Trophoblast cell (in vitro differentiated cells and primary cell): ENCODE results near the gene RBM28.

ENCODE experiments used
- DNase-seq, 2 donors: peaks; one replicate each; pipeline ENCODE4 v3.0.0-alpha.2; 2016
- H2AFZ ChIP-seq: 2 replicates; pipeline ENCODE4 v1.6.1; 2013; ENCODE audit warnings: low read length, moderate library complexity, mild to moderate bottlenecking; ENCODE audit not compliant: insufficient read depth, poor library complexity
- H2AK5ac ChIP-seq: 2 replicates; pipeline ENCODE4 v1.6.1; 2013; ENCODE audit warnings: mild to moderate bottlenecking, low read length
- H2BK120ac ChIP-seq: 2 replicates; pipeline ENCODE4 v1.6.1; 2013; ENCODE audit warnings: low read length, mild to moderate bottlenecking, moderate library complexity; ENCODE audit not compliant: insufficient read depth, poor library complexity
- H2BK12ac ChIP-seq: 2 replicates; pipeline ENCODE4 v1.6.1; 2013; ENCODE audit warnings: mild to moderate bottlenecking, low read length, moderate library complexity
- H2BK5ac ChIP-seq: 2 replicates; pipeline ENCODE4 v1.6.1; 2013; ENCODE audit warnings: low read length, low read depth, moderate library complexity, mild to moderate bottlenecking; ENCODE audit not compliant: poor library complexity
- H3K14ac ChIP-seq: 2 replicates; pipeline ENCODE4 v1.6.1; 2013; ENCODE audit warnings: mild to moderate bottlenecking, low read length
- H3K18ac ChIP-seq: 2 replicates; pipeline ENCODE4 v1.6.1; 2013; ENCODE audit warnings: mild to moderate bottlenecking, low read length
- H3K23ac ChIP-seq: 2 replicates; pipeline ENCODE4 v1.6.1; 2013; ENCODE audit warnings: low read length
- H3K27ac ChIP-seq: 2 replicates; pipeline ENCODE4 v1.5.1; 2013; ENCODE audit warnings: low read depth, mild to moderate bottlenecking, inconsistent platforms, low read length, moderate library complexity
- H3K27me3 ChIP-seq: 2 replicates; pipeline ENCODE4 v1.6.1; 2013; ENCODE audit warnings: inconsistent platforms, mild to moderate bottlenecking, low read length, moderate library complexity; ENCODE audit not compliant: insufficient read depth
- H3K36me3 ChIP-seq, 2 experiments: 1 replicate in 1 of 2; 2 replicates in 1 of 2; pipeline ENCODE4 v1.6.1; 2013; ENCODE audit warnings: low read length in 2 of 2, mild to moderate bottlenecking in 2 of 2, moderate library complexity in 1 of 2; ENCODE audit not compliant: insufficient read depth in 2 of 2, control insufficient read depth in 1 of 2
- H3K4ac ChIP-seq: 2 replicates; pipeline ENCODE4 v1.6.1; 2013; ENCODE audit warnings: low read depth, mild to moderate bottlenecking, low read length, moderate library complexity
- H3K4me1 ChIP-seq, 2 experiments: 1 replicate in 1 of 2; 2 replicates in 1 of 2; pipeline ENCODE4 v1.6.1; 2013; ENCODE audit warnings: low read length in 2 of 2, mild to moderate bottlenecking in 2 of 2, moderate library complexity in 1 of 2; ENCODE audit not compliant: insufficient read depth in 2 of 2, control insufficient read depth in 1 of 2
- H3K4me2 ChIP-seq: 2 replicates; pipeline ENCODE4 v1.6.1; 2013; ENCODE audit warnings: inconsistent platforms, mild to moderate bottlenecking, low read length, moderate library complexity
- H3K4me3 ChIP-seq: 2 replicates; pipeline ENCODE4 v1.5.1; 2013; ENCODE audit warnings: mild to moderate bottlenecking, low read depth, low read length, inconsistent platforms
- H3K79me1 ChIP-seq: one replicate; pipeline ENCODE4 v1.6.1; 2013; ENCODE audit warnings: low read length
- H3K79me2 ChIP-seq: 2 replicates; pipeline ENCODE4 v1.6.1; 2013; ENCODE audit warnings: low read length, mild to moderate bottlenecking; ENCODE audit not compliant: control insufficient read depth, insufficient read depth, poor library complexity
- H3K9ac ChIP-seq: 2 replicates; pipeline ENCODE4 v1.6.1; 2013; ENCODE audit warnings: mild to moderate bottlenecking, low read length
- H3K9me3 ChIP-seq: 2 replicates; pipeline ENCODE4 v1.6.1; 2013; ENCODE audit warnings: low read depth, mild to moderate bottlenecking, control low read depth, inconsistent platforms, low read length; ENCODE audit not compliant: insufficient read depth
- H4K12ac ChIP-seq: 2 replicates; pipeline ENCODE4 v1.6.1; 2013; ENCODE audit warnings: low read depth, mild to moderate bottlenecking, low read length, moderate library complexity
- H4K8ac ChIP-seq: 2 replicates; pipeline ENCODE4 v1.6.1; 2013; ENCODE audit warnings: low read depth, mild to moderate bottlenecking, low read length, moderate library complexity
- H4K91ac ChIP-seq: one replicate; pipeline ENCODE4 v1.6.1; 2013; ENCODE audit warnings: low read depth, mild to moderate bottlenecking, low read length, moderate library complexity
- WGBS: extraction: QIAGEN DNeasy Blood & Tissue Kit; methylation state at CpG from one replicate; pipeline ENCODE4 v1.1.7; 2013; ENCODE audit warnings: missing lambda C conversion rate; ENCODE audit not compliant: insufficient read length, insufficient coverage; ENCODE audit errors: extremely low coverage; 5-methylcytosine and 5-hydroxymethylcytosine counted together

Gene RBM28

GRCh38 chr7:128380483-128381106, 36.9 kb upstream of the RBM28 start:
- peaks cover 8% of the 10 kb centered on the region for H3K79me2 ChIP-seq
- DNase-seq = no peak
- H3K36me3 ChIP-seq = no peaks in the 10 kb centered on the region
- H2BK5ac ChIP-seq = peak overlapping the region; percentile 15
- H2AFZ ChIP-seq = no peak overlapping the region
- peak overlapping the region; percentile 5 for H3K14ac ChIP-seq
- no peak overlapping the region for H3K9ac ChIP-seq
- peak overlapping the region; percentile 91 for H3K27ac ChIP-seq
- H3K23ac ChIP-seq = no peak overlapping the region
- no peak overlapping the region for H3K4me2 ChIP-seq
- H4K12ac ChIP-seq = no peak overlapping the region
- peak overlapping the region; percentile 86 for H2BK120ac ChIP-seq
- peaks cover 35 to 39% of the 10 kb centered on the region in 2 experiments for H3K4me1 ChIP-seq
- peak overlapping the region; percentile 17 for H3K18ac ChIP-seq
- WGBS = no CpG with 5 or more reads among the region's 3 CpGs
- peak overlapping the region; percentile 71 for H2AK5ac ChIP-seq
- H4K91ac ChIP-seq = peak overlapping the region; percentile 73
- H4K8ac ChIP-seq = peak overlapping the region; percentile 64
- no peak overlapping the region for H3K4me3 ChIP-seq
- peak overlapping the region; percentile 0 for H3K4ac ChIP-seq
- peak overlapping the region; percentile 52 for H2BK12ac ChIP-seq
- H3K27me3 ChIP-seq = no peaks in the 10 kb centered on the region
- H3K79me1 ChIP-seq = peaks cover 32% of the 10 kb centered on the region
- no peaks in the 10 kb centered on the region for H3K9me3 ChIP-seq

GRCh38 chr7:128379900-128380479, 36.3 kb upstream of the RBM28 start:
- H4K91ac ChIP-seq = peak overlapping the region; percentile 73
- no CpG with 5 or more reads among the region's 6 CpGs for WGBS
- no peak overlapping the region for H3K23ac ChIP-seq
- peak overlapping the region; percentile 41 for H3K18ac ChIP-seq
- H3K14ac ChIP-seq = peak overlapping the region; percentile 53
- no peak overlapping the region for H3K9ac ChIP-seq
- peak overlapping the region; percentile 0 for H3K4ac ChIP-seq
- peak overlapping the region; percentile 71 for H2AK5ac ChIP-seq
- no peak for DNase-seq
- peaks cover 35 to 39% of the 10 kb centered on the region in 2 experiments for H3K4me1 ChIP-seq
- H2BK120ac ChIP-seq = peak overlapping the region; percentile 86
- H2AFZ ChIP-seq = peak overlapping the region; percentile 37
- no peaks in the 10 kb centered on the region for H3K36me3 ChIP-seq
- peak overlapping the region; percentile 91 for H3K27ac ChIP-seq
- peak overlapping the region; percentile 52 for H2BK12ac ChIP-seq
- H3K79me1 ChIP-seq = peaks cover 32% of the 10 kb centered on the region
- H3K4me2 ChIP-seq = no peak overlapping the region
- H4K8ac ChIP-seq = peak overlapping the region; percentile 64
- no peak overlapping the region for H4K12ac ChIP-seq
- H3K79me2 ChIP-seq = peaks cover 8% of the 10 kb centered on the region
- H3K4me3 ChIP-seq = no peak overlapping the region
- H2BK5ac ChIP-seq = peak overlapping the region; percentile 15
- no peaks in the 10 kb centered on the region for H3K27me3 ChIP-seq
- H3K9me3 ChIP-seq = no peaks in the 10 kb centered on the region

GRCh38 chr7:128378637-128379036, 34.9 kb upstream of the RBM28 start:
- no peak overlapping the region for H3K9ac ChIP-seq

GRCh38 chr7:128376077-128376476, 32.4 kb upstream of the RBM28 start:
- WGBS = no CpG with 5 or more reads among the region's 3 CpGs
- no peak overlapping the region for H2BK12ac ChIP-seq
- H2BK5ac ChIP-seq = no peak overlapping the region
- H4K8ac ChIP-seq = no peak overlapping the region
- no peak overlapping the region for H3K4me2 ChIP-seq
- no peak overlapping the region for H4K91ac ChIP-seq
- peaks cover 21% of the 10 kb centered on the region for H3K79me1 ChIP-seq
- no peak overlapping the region for H3K4me3 ChIP-seq
- H3K18ac ChIP-seq = no peak overlapping the region
- H3K9me3 ChIP-seq = no peaks in the 10 kb centered on the region
- no peak overlapping the region for H3K23ac ChIP-seq
- H3K27me3 ChIP-seq = no peaks in the 10 kb centered on the region
- H3K4ac ChIP-seq = no peak overlapping the region
- no peak overlapping the region for H2AFZ ChIP-seq
- peaks cover 2% of the 10 kb centered on the region for H3K79me2 ChIP-seq
- no peak overlapping the region for H3K27ac ChIP-seq
- peaks cover 18 to 19% of the 10 kb centered on the region in 2 experiments for H3K4me1 ChIP-seq
- no peak overlapping the region for H3K9ac ChIP-seq
- H3K36me3 ChIP-seq = no peaks in the 10 kb centered on the region
- no peak overlapping the region for H4K12ac ChIP-seq
- H2AK5ac ChIP-seq = no peak overlapping the region
- no peak overlapping the region for H3K14ac ChIP-seq
- no peak for DNase-seq
- H2BK120ac ChIP-seq = no peak overlapping the region

More at GRCh38 chr7:128378637-128379036, 34.9 kb upstream of the RBM28 start:
- H4K8ac ChIP-seq = peak overlapping the region; percentile 39
- H3K14ac ChIP-seq = peak overlapping the region; percentile 59
- no peak for DNase-seq
- H3K4me3 ChIP-seq = no peak overlapping the region
- no CpG with 5 or more reads among the region's 2 CpGs for WGBS
- H3K36me3 ChIP-seq = no peaks in the 10 kb centered on the region
- peak overlapping the region; percentile 21 for H3K4me2 ChIP-seq
- H3K27me3 ChIP-seq = no peaks in the 10 kb centered on the region
- H2BK12ac ChIP-seq = peak overlapping the region; percentile 34
- peaks cover 29 to 34% of the 10 kb centered on the region in 2 experiments for H3K4me1 ChIP-seq
- H3K4ac ChIP-seq = no peak overlapping the region
- peak overlapping the region; percentile 65 for H2BK5ac ChIP-seq
- peak overlapping the region; percentile 28 for H2AFZ ChIP-seq
- H3K9me3 ChIP-seq = no peaks in the 10 kb centered on the region
- peak overlapping the region; percentile 27 for H4K12ac ChIP-seq
- H2AK5ac ChIP-seq = no peak overlapping the region
- peak overlapping the region; percentile 56 for H2BK120ac ChIP-seq
- H3K18ac ChIP-seq = peak overlapping the region; percentile 76
- H3K79me2 ChIP-seq = peaks cover 5% of the 10 kb centered on the region
- H4K91ac ChIP-seq = peak overlapping the region; percentile 68
- H3K23ac ChIP-seq = no peak overlapping the region
- peak overlapping the region; percentile 91 for H3K27ac ChIP-seq
- H3K79me1 ChIP-seq = peaks cover 28% of the 10 kb centered on the region
